Endothelial cell of umbilical vein (primary cell): ENCODE results near the gene CDH7.

Experiments used
- CTCF ChIP-seq, 2 donors: IDR thresholded peaks; 1 replicate in 1 of 2; 2 replicates in 1 of 2; pipeline ENCODE4 v1.5.1; 2011; ENCODE audit warnings: low read length in 2 of 2, mild to moderate bottlenecking in 2 of 2, moderate library complexity in 2 of 2, control low read depth in 1 of 2, inconsistent platforms in 1 of 2, low read depth in 1 of 2; ENCODE audit not compliant: insufficient read depth in 1 of 2; ENCODE audit errors: extremely low read depth in 1 of 2
- EZH2 ChIP-seq: IDR thresholded peaks from 2 replicates; pipeline ENCODE4 v1.6.1; 2012; ENCODE audit warnings: borderline replicate concordance, low read depth, mild to moderate bottlenecking, moderate library complexity, low read length, inconsistent platforms; ENCODE audit not compliant: severe bottlenecking
- JUN ChIP-seq: IDR thresholded peaks from 2 replicates; pipeline ENCODE4 v1.6.1; 2011; ENCODE audit warnings: borderline replicate concordance, low read depth; ENCODE audit not compliant: insufficient read length, insufficient read depth
- MAX ChIP-seq: IDR thresholded peaks from 2 replicates; pipeline ENCODE4 v1.6.1; 2011; ENCODE audit not compliant: insufficient read depth, insufficient read length
- MYC ChIP-seq: IDR thresholded peaks from one replicate; pipeline ENCODE4 v1.6.1; 2011; ENCODE audit warnings: mild to moderate bottlenecking, low read depth, low read length
- POLR2A ChIP-seq: IDR thresholded peaks from 2 replicates; pipeline ENCODE4 v1.6.1; 2012; ENCODE audit warnings: low read depth, mild to moderate bottlenecking, control low read depth, low read length
- POLR2AphosphoS5 ChIP-seq: IDR thresholded peaks from 2 replicates; pipeline ENCODE4 v1.6.1; 2012; ENCODE audit warnings: low read depth, mild to moderate bottlenecking, control low read depth, low read length, moderate library complexity; ENCODE audit not compliant: insufficient read depth

- TF ChIP-seq CTCF (IDR thresholded peaks at IDR 0.05; ENCODE audit: extremely low read depth in 1 of 2, insufficient read depth in 1 of 2, low read depth in 1 of 2, low read length in 2 of 2) (no peak), MYC (no peak), POLR2A (no peak), EZH2 (no peak), POLR2AphosphoS5 (no peak), MAX (no peak), JUN (no peak)
Measured at GRCh38 chr18:65901522-65901921, 150.7 kb downstream of the CDH7 start.
